Activated CD4-positive, alpha-beta T cell treated with anti-CD3 and anti-CD28 coated beads for 36 hours (primary cell): ENCODE results near the gene KRT82. TPM values are rescaled to one million over a fixed set of nuclear protein-coding genes. Genes with fewer than 3 reads are reported as not detected.

Experiments
- ATAC-seq: fragments of 200-7000 bp; cut with Tn5 transposase; one replicate; pipeline ENCODE4 v1.10.0; 2021; ENCODE audit warnings: mild to moderate bottlenecking, moderate library complexity
- CTCF ChIA-PET: fragments of 350-600 bp; sonication (Branson Sonifier 250); formaldehyde crosslinking; loops from one replicate; lab custom pipeline; 2021; ENCODE audit warnings: antibody characterized with exemption; lab: Charles Lee
- POLR2A ChIA-PET: fragments of 350-600 bp; sonication (Branson Sonifier 250); formaldehyde crosslinking; loops from one replicate; lab custom pipeline; 2021; ENCODE audit warnings: antibody characterized with exemption, inconsistent platforms; lab: Charles Lee
- DNase-seq: peaks from one replicate; pipeline ENCODE4 v3.0.0-alpha.2; 2020
- H3K27ac Mint-ChIP-seq: one replicate; pipeline ENCODE4 v1.8.0; 2021; ENCODE audit warnings: mixed read lengths
- H3K27me3 Mint-ChIP-seq: one replicate; pipeline ENCODE4 v1.8.0; 2021; ENCODE audit warnings: mixed read lengths
- H3K36me3 Mint-ChIP-seq: one replicate; pipeline ENCODE4 v1.8.0; 2021; ENCODE audit warnings: low read depth, mixed read lengths
- H3K4me1 Mint-ChIP-seq: one replicate; pipeline ENCODE4 v1.8.0; 2021; ENCODE audit warnings: mixed read lengths
- H3K4me3 Mint-ChIP-seq: one replicate; pipeline ENCODE4 v1.8.0; 2021; ENCODE audit warnings: mild to moderate bottlenecking, moderate library complexity, mixed read lengths
- H3K9me3 Mint-ChIP-seq: one replicate; pipeline ENCODE4 v1.8.0; 2021; ENCODE audit warnings: low read depth, mixed read lengths
- intact Hi-C, 2 experiments: fragments of 100-400 bp; cut with DNase I in 1 of 2; cut with micrococcal nuclease in 1 of 2; formaldehyde crosslinking; loops; one replicate each; pipeline versions ENCODE4 v1.14.2 to v1.15.1; 2022 to 2024; cut with DNase I, micrococcal nuclease
- total RNA-seq, 2 experiments: library from RNA; stranded (reverse); gene quantifications; one replicate each; pipeline ENCODE4 v1.2.3, GENCODE V29; 2021

Gene KRT82
- total RNA-seq, 2 experiments from 2014 or later = not detected

DNA sequence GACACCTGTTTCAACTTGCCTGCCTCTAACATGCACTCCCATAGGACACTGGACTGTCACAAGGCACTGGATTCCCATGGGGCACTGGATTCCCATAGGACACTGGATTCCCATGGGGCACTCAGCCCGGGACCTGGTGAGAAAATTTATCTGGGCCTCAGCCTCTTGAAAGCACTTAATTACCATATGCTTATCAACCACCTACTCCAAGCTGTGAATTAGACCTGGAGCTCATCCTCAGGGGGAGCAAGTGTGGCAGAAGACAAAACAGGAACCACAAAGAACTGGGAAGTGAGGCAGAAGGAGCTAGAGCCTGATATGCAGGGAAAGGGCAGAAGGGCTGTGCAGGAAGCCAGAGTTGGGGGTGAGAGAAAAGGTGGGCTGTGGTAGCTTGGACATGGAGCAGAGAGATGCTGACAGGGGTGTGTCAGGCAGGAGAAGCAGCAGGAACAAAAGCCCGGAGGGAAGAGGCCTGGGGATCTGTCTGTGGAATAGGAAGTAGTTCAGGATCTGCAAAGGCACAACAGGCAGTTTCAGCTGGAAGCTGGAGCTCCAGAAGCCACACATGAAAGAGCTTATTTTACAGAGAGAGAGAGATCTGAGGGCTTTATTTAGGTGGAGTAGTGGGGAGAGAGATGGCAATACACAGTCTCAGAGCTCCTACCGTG, 3.1 kb downstream of the KRT82 start:
- ChIA-PET POLR2A (no interaction called here), CTCF (no interaction called here)
- ATAC-seq = no peak
- Mint-ChIP-seq H3K4me3 (no peak overlapping the region), H3K9me3 (no peaks in the 10 kb centered on the region), H3K27me3 (no peaks in the 10 kb centered on the region), H3K27ac (no peak overlapping the region), H3K36me3 (no peaks in the 10 kb centered on the region), H3K4me1 (no peaks in the 10 kb centered on the region)
- intact Hi-C loops = no loop called here
- no peak for DNase-seq

GRCh38 chr12:52402377-52402776, 3.8 kb downstream of the KRT82 start:
- Mint-ChIP-seq H3K27me3 (no peaks in the 10 kb centered on the region), H3K36me3 (no peaks in the 10 kb centered on the region), H3K9me3 (no peaks in the 10 kb centered on the region), H3K4me3 (no peak overlapping the region), H3K27ac (no peak overlapping the region), H3K4me1 (no peaks in the 10 kb centered on the region)
- ATAC-seq = no peak
- DNase-seq = no peak
- ChIA-PET POLR2A (no interaction called here), CTCF (no interaction called here)
- intact Hi-C loops = no loop called here

DNA sequence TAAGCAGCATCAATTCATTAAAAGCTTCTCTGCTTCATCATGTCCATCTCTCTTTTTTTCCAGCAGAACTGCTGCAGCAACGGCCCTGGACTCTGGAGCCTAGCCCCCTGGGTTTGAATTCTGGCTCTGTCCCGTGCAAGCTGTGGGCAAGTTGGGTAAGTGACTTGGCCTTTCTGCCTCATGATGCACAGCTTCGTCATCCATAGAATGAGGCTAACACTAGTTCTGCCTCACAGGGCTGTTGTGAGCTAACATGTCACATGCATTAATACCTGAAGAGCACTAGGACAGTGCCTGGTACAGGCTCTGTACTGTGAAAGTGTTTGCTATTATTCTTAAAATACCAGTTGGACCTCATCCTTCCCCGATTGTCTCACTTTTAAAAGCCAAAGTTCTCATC, 4.2 kb downstream of the KRT82 start:
- Mint-ChIP-seq H3K36me3 (no peaks in the 10 kb centered on the region), H3K4me1 (no peaks in the 10 kb centered on the region), H3K27me3 (peaks cover 1% of the 10 kb centered on the region), H3K9me3 (no peaks in the 10 kb centered on the region), H3K4me3 (no peak overlapping the region), H3K27ac (no peak overlapping the region)
- intact Hi-C loops = no loop called here
- ATAC-seq (no peak), DNase-seq (no peak)
- POLR2A ChIA-PET = no interaction called here
- CTCF ChIA-PET = interaction anchor here (0.9 kb wide), 1 partner anchor 28 kb away, joined by 4 read pairs; no protein-coding TSS in a partner anchor

GRCh38 chr12:52401526-52401925, 4.6 kb downstream of the KRT82 start:
- no peak overlapping the region for H3K27ac Mint-ChIP-seq

DNA sequence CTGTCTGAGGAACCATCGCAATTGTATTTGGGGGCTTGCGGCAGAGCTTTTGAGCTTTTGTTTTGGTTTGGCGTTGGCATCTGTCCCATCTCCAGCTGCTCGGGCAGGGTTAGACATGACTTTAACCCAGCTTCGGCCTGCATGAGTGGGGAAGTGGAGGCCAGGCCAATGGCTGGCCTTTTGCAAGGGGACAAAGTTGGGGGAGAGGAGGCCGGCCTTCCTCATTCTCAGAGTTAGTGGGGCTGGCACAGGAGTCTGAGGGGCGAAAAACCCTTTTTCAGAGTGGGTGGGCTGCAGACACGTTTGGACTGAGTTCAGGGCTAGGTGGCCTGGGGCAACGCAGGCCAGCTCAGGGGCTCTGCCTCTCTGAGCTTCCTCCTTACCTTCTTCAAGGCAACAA, 5.2 kb downstream of the KRT82 start:
- ATAC-seq (no peak), DNase-seq (no peak)
- ChIA-PET CTCF (interaction anchor here (0.9 to 1.3 kb wide), 3 partner anchors 17 to 580 kb away, joined by 4 to 6 read pairs (median 4); no protein-coding TSS in a partner anchor), POLR2A (no interaction called here)
- Mint-ChIP-seq H3K27me3 (peaks cover 3% of the 10 kb centered on the region), H3K4me1 (no peaks in the 10 kb centered on the region), H3K36me3 (no peaks in the 10 kb centered on the region), H3K27ac (no peak overlapping the region), H3K4me3 (no peak overlapping the region), H3K9me3 (no peaks in the 10 kb centered on the region)
- intact Hi-C loops = no loop called here

More at GRCh38 chr12:52401526-52401925, 4.6 kb downstream of the KRT82 start:
- H3K36me3 Mint-ChIP-seq = no peaks in the 10 kb centered on the region
- H3K9me3 Mint-ChIP-seq = no peaks in the 10 kb centered on the region
- DNase-seq (no peak), ATAC-seq (no peak)
- ChIA-PET POLR2A (no interaction called here), CTCF (interaction anchor here (0.9 to 1.3 kb wide), 2 partner anchors 18 to 28 kb away, joined by 4 read pairs; no protein-coding TSS in a partner anchor)
- H3K27me3 Mint-ChIP-seq = peaks cover 3% of the 10 kb centered on the region
- H3K4me1 Mint-ChIP-seq = no peaks in the 10 kb centered on the region
- no peak overlapping the region for H3K4me3 Mint-ChIP-seq
- intact Hi-C loops = no loop called here

DNA sequence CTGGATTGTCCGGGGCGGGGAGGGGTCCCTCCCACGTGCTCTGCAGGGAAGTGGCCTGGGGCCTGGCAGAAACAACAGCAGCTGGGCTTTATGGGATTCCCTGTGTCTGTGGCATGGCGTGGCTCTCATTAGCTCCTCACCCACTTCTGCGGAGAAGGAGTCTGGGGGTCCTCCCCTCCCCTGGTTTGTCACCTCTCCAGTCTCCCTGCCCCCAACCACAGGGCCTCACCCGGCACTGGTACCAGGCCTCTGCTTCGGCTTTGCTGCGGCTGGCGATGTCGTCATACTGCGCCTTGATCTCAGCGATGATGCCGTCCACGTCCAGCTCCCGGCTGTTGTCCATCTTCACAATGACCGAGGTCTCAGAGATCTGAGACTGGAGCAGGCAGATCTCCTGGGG, 6.4 kb downstream of the KRT82 start:
- H3K27ac Mint-ChIP-seq = no peak overlapping the region
- ATAC-seq = no peak
- no peak for DNase-seq
- CTCF ChIA-PET = interaction anchor here (1.1 to 1.5 kb wide), 2 partner anchors 27 to 581 kb away, joined by 6 read pairs; no protein-coding TSS in a partner anchor
- no peak overlapping the region for H3K4me3 Mint-ChIP-seq
- H3K27me3 Mint-ChIP-seq = peaks cover 3% of the 10 kb centered on the region
- H3K9me3 Mint-ChIP-seq = no peaks in the 10 kb centered on the region
- no peaks in the 10 kb centered on the region for H3K4me1 Mint-ChIP-seq
- POLR2A ChIA-PET = no interaction called here
- no peaks in the 10 kb centered on the region for H3K36me3 Mint-ChIP-seq
- intact Hi-C loops = loop anchor here in 1 of 2 experiments (10.0 kb wide), 1 partner anchor 105 kb away; no protein-coding TSS in a partner anchor

GRCh38 chr12:52398176-52398575, 8.0 kb downstream of the KRT82 start:
- ChIA-PET CTCF (interaction anchor here (0.6 to 1.3 kb wide), 3 partner anchors 14 to 30 kb away, joined by 3 to 5 read pairs (median 3); no protein-coding TSS in a partner anchor), POLR2A (interaction anchor here (0.7 kb wide), 1 partner anchor 370 kb away, joined by 6 read pairs; no protein-coding TSS in a partner anchor)
- Mint-ChIP-seq H3K9me3 (no peaks in the 10 kb centered on the region), H3K36me3 (no peaks in the 10 kb centered on the region), H3K4me3 (no peak overlapping the region), H3K27ac (no peak overlapping the region), H3K27me3 (peaks cover 3% of the 10 kb centered on the region), H3K4me1 (no peaks in the 10 kb centered on the region)
- DNase-seq (peak; percentile 15), ATAC-seq (peak; percentile 58)
- intact Hi-C loops = loop anchor here in 1 of 2 experiments (10.0 kb wide), 1 partner anchor 107 kb away; no protein-coding TSS in a partner anchor

DNA sequence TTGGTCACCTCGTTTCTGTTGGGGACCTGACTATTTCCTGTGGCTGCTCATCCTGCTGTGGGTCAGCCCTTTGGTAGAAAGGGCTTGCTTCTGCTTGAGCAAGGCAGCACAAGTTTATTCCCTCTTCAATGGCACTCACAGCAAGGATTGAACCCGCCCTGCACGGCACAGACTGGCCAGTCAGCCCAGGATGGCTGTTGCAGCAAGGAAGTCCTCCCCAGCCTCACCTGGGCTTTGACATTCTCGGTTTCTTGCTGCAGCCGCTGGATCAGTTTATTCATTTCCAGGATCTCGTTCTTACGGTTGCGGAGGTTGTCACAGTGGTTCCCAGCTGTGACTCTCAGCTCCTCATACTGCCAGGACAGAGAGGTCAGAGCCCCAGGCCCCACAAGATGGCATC, 9.5 kb downstream of the KRT82 start:
- CTCF ChIA-PET = interaction anchor here (0.6 to 1.6 kb wide), 3 partner anchors 12 to 25 kb away, joined by 3 to 4 read pairs (median 3); partner anchors contain the start of gene KRT84
- no peak overlapping the region for H3K27ac Mint-ChIP-seq
- H3K4me3 Mint-ChIP-seq = no peak overlapping the region
- no peak for DNase-seq
- ATAC-seq = no peak
- intact Hi-C loops = loop anchor here in 1 of 2 experiments (10.0 kb wide), 1 partner anchor 108 kb away; no protein-coding TSS in a partner anchor
- H3K36me3 Mint-ChIP-seq = no peaks in the 10 kb centered on the region
- H3K4me1 Mint-ChIP-seq = no peaks in the 10 kb centered on the region
- POLR2A ChIA-PET = no interaction called here
- H3K27me3 Mint-ChIP-seq = peaks cover 5% of the 10 kb centered on the region
- no peaks in the 10 kb centered on the region for H3K9me3 Mint-ChIP-seq

DNA sequence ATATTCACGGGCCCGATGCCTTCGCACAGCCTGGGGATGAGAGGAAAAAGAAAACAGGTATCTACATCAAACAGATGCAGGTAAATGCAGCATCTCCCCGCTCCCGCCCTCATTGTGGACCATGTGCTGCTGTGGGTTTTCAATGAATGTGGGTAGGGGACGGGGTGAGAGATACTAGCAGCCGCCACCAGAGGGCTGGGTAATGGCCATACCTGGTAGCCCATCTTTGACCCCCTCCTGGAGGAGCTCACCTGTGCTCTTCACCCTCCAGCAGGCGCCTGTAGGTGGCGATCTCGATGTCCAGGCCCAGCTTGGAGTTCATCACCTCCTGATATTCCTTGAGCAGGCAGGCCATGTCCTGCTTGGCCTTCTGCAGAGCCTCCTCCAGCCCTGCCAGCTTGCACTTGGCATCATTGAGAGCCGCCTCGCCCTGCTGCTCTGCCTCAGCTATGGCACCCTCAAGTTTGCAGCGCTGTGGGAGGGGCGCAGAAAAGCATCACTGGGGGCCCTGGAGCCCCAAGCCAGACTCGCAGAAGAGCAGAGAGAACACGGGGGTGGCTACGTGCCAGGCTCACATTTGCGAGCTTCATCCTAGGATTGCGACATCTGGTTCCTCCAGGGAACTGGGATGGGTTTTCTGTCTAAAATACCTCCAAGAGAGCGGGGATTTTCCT, 10.2 kb downstream of the KRT82 start:
- Mint-ChIP-seq H3K4me1 (no peaks in the 10 kb centered on the region), H3K27ac (no peak overlapping the region), H3K27me3 (peaks cover 5% of the 10 kb centered on the region), H3K4me3 (no peak overlapping the region), H3K9me3 (no peaks in the 10 kb centered on the region), H3K36me3 (no peaks in the 10 kb centered on the region)
- intact Hi-C loops = loop anchor here in 1 of 2 experiments (10.0 kb wide), 1 partner anchor 109 kb away; no protein-coding TSS in a partner anchor
- DNase-seq (peak; percentile 39), ATAC-seq (no peak)
- ChIA-PET POLR2A (no interaction called here), CTCF (interaction anchor here (0.7 to 2.4 kb wide), 6 partner anchors 11 to 484 kb away, joined by 3 to 11 read pairs (median 3); partner anchors contain the start of gene KRT84)

DNA sequence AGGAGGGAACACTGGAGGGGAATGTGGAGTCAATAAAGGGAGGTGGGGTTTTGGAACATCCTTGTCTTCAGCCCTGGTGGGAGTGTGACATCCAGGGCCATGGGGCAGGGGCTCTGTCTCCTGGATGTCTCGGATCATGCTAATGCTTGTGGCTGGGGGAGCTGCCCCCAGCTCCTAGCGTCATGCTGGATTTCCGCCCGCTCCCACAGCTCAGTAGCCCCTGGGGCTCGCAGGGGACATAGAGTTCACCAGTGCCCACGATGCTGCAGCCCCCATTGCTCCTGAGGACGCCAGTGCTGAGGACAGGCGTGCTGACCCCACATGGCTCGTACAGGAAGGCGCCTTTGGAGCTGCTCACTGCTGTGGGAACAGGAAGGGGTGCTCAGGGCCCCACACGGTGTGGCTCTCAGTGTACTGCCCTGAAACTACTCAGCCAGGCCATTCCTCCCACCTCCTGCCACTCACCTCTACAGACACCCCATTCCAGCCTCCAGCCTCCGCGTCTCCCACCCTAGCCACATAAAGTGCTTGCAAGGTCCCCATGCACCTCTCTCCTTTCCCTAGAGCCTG, 11.2 kb downstream of the KRT82 start:
- Mint-ChIP-seq H3K9me3 (no peaks in the 10 kb centered on the region), H3K4me3 (no peak overlapping the region), H3K4me1 (no peaks in the 10 kb centered on the region), H3K27me3 (peaks cover 5% of the 10 kb centered on the region), H3K27ac (no peak overlapping the region), H3K36me3 (no peaks in the 10 kb centered on the region)
- ATAC-seq (no peak), DNase-seq (no peak)
- intact Hi-C loops = loop anchor here in 1 of 2 experiments (10.0 kb wide), 1 partner anchor 110 kb away; no protein-coding TSS in a partner anchor
- CTCF ChIA-PET = interaction anchor here (0.5 to 2.4 kb wide), 4 partner anchors 22 to 490 kb away, joined by 3 to 11 read pairs (median 3); no protein-coding TSS in a partner anchor
- POLR2A ChIA-PET = no interaction called here

GRCh38 chr12:52392465-52393007, 13.6 kb downstream of the KRT82 start:
- Mint-ChIP-seq H3K27me3 (peaks cover 10% of the 10 kb centered on the region), H3K4me3 (no peak overlapping the region), H3K27ac (no peak overlapping the region), H3K36me3 (no peaks in the 10 kb centered on the region), H3K9me3 (no peaks in the 10 kb centered on the region), H3K4me1 (no peaks in the 10 kb centered on the region)
- ATAC-seq = no peak
- DNase-seq = no peak
- intact Hi-C loops = loop anchor here in 1 of 2 experiments (10.0 kb wide), 1 partner anchor 112 kb away; no protein-coding TSS in a partner anchor
- ChIA-PET CTCF (interaction anchor here (1.5 kb wide), 1 partner anchor 19 kb away, joined by 4 read pairs; no protein-coding TSS in a partner anchor), POLR2A (interaction anchor here (1.2 kb wide), 1 partner anchor 20 kb away, joined by 3 read pairs; no protein-coding TSS in a partner anchor)
